HCT116 (cell line): ENCODE data around the gene SETD3. TPM values are rescaled to one million over a fixed set of nuclear protein-coding genes. Genes with fewer than 3 reads are reported as not detected.

Experiments used
- ATAC-seq: fragments of 200-7000 bp; cut with Tn5 transposase; 2 replicates; pipeline ENCODE4 v1.9.1; 2020; ENCODE audit warnings: mild to moderate bottlenecking, moderate library complexity
- BruUV-seq: library from RNA; stranded (reverse); fragments of 400-500 nt; replicated peaks from 2 replicates; lab custom pipeline; 2021; lab: Mats Ljungman, UMichigan
- CTCF ChIA-PET: fragments of 300-600 bp; sonication (Branson Sonifier 250); formaldehyde crosslinking; loops from one replicate; lab custom pipeline; 2021; ENCODE audit warnings: antibody characterized with exemption; lab: Charles Lee
- POLR2A ChIA-PET: fragments of 300-600, 350-600 bp; sonication (Branson Sonifier 250); formaldehyde crosslinking; loops from one replicate; lab custom pipeline; 2021; ENCODE audit warnings: antibody characterized with exemption; lab: Charles Lee
- RAD21 ChIA-PET, 2 experiments: fragments of 300-600 bp; sonication (Branson Sonifier 250); formaldehyde crosslinking; loops; one replicate each; lab custom pipeline; 2023; ENCODE audit warnings: low total read pairs in 2 of 2; ENCODE audit not compliant: uncharacterized antibody in 2 of 2, unreplicated experiment in 2 of 2, low non-redundant PET in 1 of 2; lab: Charles Lee
- DNase-seq: peaks from one replicate; pipeline ENCODE4 v3.0.0-alpha.2; 2010; ENCODE audit warnings: low read depth, low spot score
- H2AFZ ChIP-seq: fragments of 200-600 bp; shearing (Covaris generic), sonication (generic); 2 replicates; pipeline ENCODE4 v1.6.1; 2017; ENCODE audit warnings: low read depth, mixed run types, mixed read lengths, antibody characterized with exemption, low read length; ENCODE audit not compliant: poor library complexity, severe bottlenecking
- H3K27ac ChIP-seq: 2 replicates; pipeline ENCODE4 v1.5.1; 2012; ENCODE audit warnings: low read depth, low read length
- H3K27me3 ChIP-seq: fragments of 200-600 bp; sonication (generic); 2 replicates; pipeline ENCODE4 v1.6.1; 2016; ENCODE audit warnings: mixed run types, low read length, mixed read lengths; ENCODE audit not compliant: insufficient read depth
- H3K36me3 ChIP-seq, 2 experiments: fragments of 200-500 bp in 1 of 2; fragments of 200-600 bp in 1 of 2; sonication (Bioruptor generic) in 1 of 2; sonication (generic) in 1 of 2; 2 replicates each; pipeline versions ENCODE4 v1.5.1 to v1.6.1; 2014 to 2016; ENCODE audit warnings: low read length in 2 of 2, inconsistent platforms in 1 of 2, mixed read lengths in 1 of 2, mixed run types in 1 of 2; ENCODE audit not compliant: insufficient read depth in 2 of 2, control insufficient read depth in 1 of 2
- H3K4me1 ChIP-seq, 2 experiments: fragments of 200-600 bp in 1 of 2; sonication (generic) in 1 of 2; 2 replicates each; pipeline versions ENCODE4 v1.5.1 to v1.6.1; 2012 to 2017; ENCODE audit warnings: low read length in 2 of 2, inconsistent platforms in 1 of 2, mild to moderate bottlenecking in 1 of 2, mixed read lengths in 1 of 2, mixed run types in 1 of 2, moderate library complexity in 1 of 2; ENCODE audit not compliant: insufficient read depth in 2 of 2, control insufficient read depth in 1 of 2
- H3K4me2 ChIP-seq: fragments of 200-600 bp; sonication (generic); 2 replicates; pipeline ENCODE4 v1.6.1; 2017; ENCODE audit warnings: mixed run types, low read length, mixed read lengths
- H3K4me3 ChIP-seq, 2 experiments: fragments of 200-600 bp in 1 of 2; sonication (generic) in 1 of 2; replicated peaks in 1 of 2; 2 replicates each; pipeline ENCODE4 v1.5.1; 2011 to 2016; ENCODE audit warnings: low read length in 2 of 2, control low read depth in 1 of 2, low read depth in 1 of 2, mild to moderate bottlenecking in 1 of 2, mixed read lengths in 1 of 2, mixed run types in 1 of 2
- H3K79me2 ChIP-seq: fragments of 200-600 bp; sonication (generic); 2 replicates; pipeline ENCODE4 v1.6.1; 2017; ENCODE audit warnings: mild to moderate bottlenecking, mixed run types, low read length, moderate library complexity, mixed read lengths; ENCODE audit not compliant: insufficient read depth
- H3K9ac ChIP-seq: fragments of 200-600 bp; sonication (generic); 2 replicates; pipeline ENCODE4 v1.6.1; 2016; ENCODE audit warnings: low read length, mixed read lengths
- H3K9me2 ChIP-seq: fragments of 200-600 bp; sonication (generic), shearing (Covaris generic); 2 replicates; pipeline ENCODE4 v1.6.1; 2017; ENCODE audit warnings: mixed run types, mild to moderate bottlenecking, moderate library complexity; ENCODE audit not compliant: insufficient read depth
- H3K9me3 ChIP-seq, 2 experiments: fragments of 200-500 bp in 1 of 2; fragments of 200-600 bp in 1 of 2; sonication (Bioruptor generic) in 1 of 2; sonication (generic) in 1 of 2; 2 replicates each; pipeline ENCODE4 v1.6.1; 2014 to 2017; ENCODE audit warnings: low read length in 2 of 2, mixed read lengths in 2 of 2, inconsistent platforms in 1 of 2, low read depth in 1 of 2, mild to moderate bottlenecking in 1 of 2, mixed run types in 1 of 2, moderate library complexity in 1 of 2; ENCODE audit not compliant: control insufficient read depth in 1 of 2, insufficient read depth in 1 of 2
- H4K20me1 ChIP-seq: fragments of 200-600 bp; sonication (generic), shearing (Covaris generic); 2 replicates; pipeline ENCODE4 v1.6.1; 2017; ENCODE audit warnings: mixed run types, mild to moderate bottlenecking, moderate library complexity; ENCODE audit not compliant: insufficient read depth
- CBX3 ChIP-seq: IDR thresholded peaks from 2 replicates; pipeline ENCODE4 v1.6.1; 2012; ENCODE audit warnings: low read depth
- CEBPB ChIP-seq: IDR thresholded peaks from 2 replicates; pipeline ENCODE4 v1.6.1; 2012; ENCODE audit warnings: low read depth
- CTCF ChIP-seq, 3 experiments: fragments of 200-600 bp in 1 of 3; sonication (generic) in 1 of 3; IDR thresholded peaks in 2 of 3; conservative IDR thresholded peaks in 1 of 3; 2 replicates each; pipeline ENCODE4 v1.5.1; 2012 to 2017; ENCODE audit warnings: low read depth in 2 of 3, low read length in 2 of 3, antibody characterized with exemption in 1 of 3, borderline replicate concordance in 1 of 3, control low read depth in 1 of 3, mild to moderate bottlenecking in 1 of 3, mixed read lengths in 1 of 3, mixed run types in 1 of 3, moderate library complexity in 1 of 3; ENCODE audit not compliant: insufficient read depth in 1 of 3
- EGR1 ChIP-seq: IDR thresholded peaks from 2 replicates; pipeline ENCODE4 v1.6.1; 2012; ENCODE audit warnings: low read depth
- ELF1 ChIP-seq: IDR thresholded peaks from 2 replicates; pipeline ENCODE4 v1.6.1; 2012; ENCODE audit warnings: low read depth, borderline replicate concordance
- EZH2 ChIP-seq: fragments of 200-600 bp; sonication (generic); IDR thresholded peaks from 2 replicates; pipeline ENCODE4 v1.6.1; 2017; ENCODE audit warnings: antibody characterized with exemption, mixed run types
- EZH2phosphoT487 ChIP-seq: fragments of 200-600 bp; IDR thresholded peaks from 2 replicates; pipeline ENCODE4 v1.6.1; 2018; ENCODE audit warnings: antibody characterized with exemption, borderline replicate concordance
- FOSL1 ChIP-seq: IDR thresholded peaks from 2 replicates; pipeline ENCODE4 v1.6.1; 2012; ENCODE audit warnings: low read depth
- POLR2A ChIP-seq: IDR thresholded peaks from 2 replicates; pipeline ENCODE4 v1.7.0; 2011; ENCODE audit warnings: borderline replicate concordance; ENCODE audit not compliant: insufficient read depth, insufficient read length; ENCODE audit errors: extremely low read depth
- POLR2AphosphoS5 ChIP-seq: IDR thresholded peaks from 2 replicates; pipeline ENCODE4 v1.6.1; 2011; ENCODE audit warnings: mild to moderate bottlenecking, low read depth, low read length, moderate library complexity
- RAD21 ChIP-seq: IDR thresholded peaks from 2 replicates; pipeline ENCODE4 v1.6.1; 2012; ENCODE audit warnings: low read depth, mild to moderate bottlenecking
- REST ChIP-seq: IDR thresholded peaks from 2 replicates; pipeline ENCODE4 v1.6.1; 2012; ENCODE audit warnings: low read depth
- SP1 ChIP-seq: IDR thresholded peaks from 2 replicates; pipeline ENCODE4 v1.6.1; 2012; ENCODE audit warnings: low read depth
- TCF7L2 ChIP-seq: IDR thresholded peaks from 2 replicates; pipeline ENCODE4 v1.7.0; 2011; ENCODE audit warnings: borderline replicate concordance, inconsistent platforms; ENCODE audit not compliant: insufficient read depth, insufficient read length; ENCODE audit errors: extremely low read depth
- YY1 ChIP-seq: IDR thresholded peaks from 2 replicates; pipeline ENCODE4 v1.6.1; 2011; ENCODE audit warnings: low read length, low read depth, moderate library complexity, mild to moderate bottlenecking; ENCODE audit not compliant: insufficient replicate concordance; ENCODE audit errors: extremely low read depth
- intact Hi-C: fragments of 100-400 bp; cut with micrococcal nuclease; formaldehyde crosslinking; loops from 2 replicates; pipeline ENCODE4 v1.10.0; 2022
- total RNA-seq: library from RNA; stranded (reverse); gene quantifications from one replicate; pipeline ENCODE4 v1.2.1, GENCODE V29; 2021; ENCODE audit not compliant: unreplicated experiment

Gene SETD3
- total RNA-seq, 1 experiment from 2014 or later: 46.6 TPM

GRCh38 chr14:99393059-99393655, 87.5 kb downstream of the SETD3 start:
- RAD21 ChIA-PET: no interaction called here
- Histone ChIP-seq H3K4me1 (peaks cover 0 to 12% of the 10 kb centered on the region in 2 experiments; a peak in 2 of 4 replicates), H4K20me1 (no peaks in the 10 kb centered on the region), H3K9me3 (no peaks in the 10 kb centered on the region), H3K79me2 (no peaks in the 10 kb centered on the region), H3K9me2 (no peaks in the 10 kb centered on the region), H3K27me3 (no peaks in the 10 kb centered on the region), H3K4me3 (no peak overlapping the region), H2AFZ (no peak overlapping the region), H3K36me3 (no peaks in the 10 kb centered on the region), H3K9ac (no peak overlapping the region), H3K4me2 (no peak overlapping the region), H3K27ac (no peak overlapping the region)
- BruUV-seq: no TSS peak
- POLR2A ChIA-PET: interaction anchor here (1.4 kb wide), 1 partner anchor 10 kb away, joined by 3 read pairs; no protein-coding TSS in a partner anchor
- DNase-seq (peak; percentile 15), ATAC-seq (peak; percentile 83)
- TF ChIP-seq REST: no peak
- TF ChIP-seq CEBPB: no peak
- no peak for TF ChIP-seq EGR1
- no peak for TF ChIP-seq EZH2
- no peak for TF ChIP-seq FOSL1
- no peak for TF ChIP-seq POLR2AphosphoS5
- TF ChIP-seq POLR2A: no peak
- peak; percentile 43; the same call in 1 of the 2 replicates for TF ChIP-seq RAD21
- no peak for TF ChIP-seq TCF7L2
- TF ChIP-seq YY1: no peak
- no peak for TF ChIP-seq SP1
- TF ChIP-seq EZH2phosphoT487: no peak
- peak; percentile 34 to 97 (median 94); a peak in 5 of 6 replicates for TF ChIP-seq CTCF (IDR thresholded peaks at IDR 0.05 in 2 of 3, conservative IDR thresholded peaks at IDR 0.05 in 1 of 3; ENCODE audit: borderline replicate concordance in 1 of 3, insufficient read depth in 1 of 3, low read depth in 2 of 3, low read length in 2 of 3)
- TF ChIP-seq CBX3: no peak
- TF ChIP-seq ELF1: no peak
- intact Hi-C loops: loop anchor here (2.0 to 5.0 kb wide), 2 partner anchors 22 to 494 kb away; no protein-coding TSS in a partner anchor
- CTCF ChIA-PET: interaction anchor here (0.6 to 3.3 kb wide), 17 partner anchors 10 to 1531 kb away, joined by 3 to 46 read pairs (median 5); partner anchors contain the start of gene SETD3
